Esophagus muscularis mucosa (tissue), 4 donors: ENCODE results near the gene HERPUD2.

ENCODE experiments used
- CTCF ChIP-seq, 3 experiments: fragments of 200-600 bp in 2 of 3; fragments of 450-650 bp in 1 of 3; sonication (generic) in 2 of 3; IDR thresholded peaks; one replicate each; pipeline ENCODE4 v1.5.1; 2017 to 2019; ENCODE audit warnings: antibody characterized with exemption in 3 of 3, mild to moderate bottlenecking in 2 of 3, moderate library complexity in 1 of 3
- EP300 ChIP-seq: sonication (generic); formaldehyde crosslinking; IDR thresholded peaks from one replicate; pipeline ENCODE4 v1.6.1; 2017; ENCODE audit warnings: antibody characterized with exemption
- POLR2A ChIP-seq: fragments of 450-650 bp; IDR thresholded peaks from one replicate; pipeline ENCODE4 v1.6.1; 2017; ENCODE audit warnings: antibody characterized with exemption, moderate library complexity, mild to moderate bottlenecking, low read depth
- POLR2AphosphoS5 ChIP-seq, 2 donors: sonication (generic); formaldehyde crosslinking; IDR thresholded peaks; one replicate each; pipeline ENCODE4 v1.6.1; 2017; ENCODE audit warnings: antibody characterized with exemption in 2 of 2

GRCh38 chr7:35731349-35731748 is 36.4 kb upstream of the HERPUD2 start:
- TF ChIP-seq CTCF (IDR thresholded peaks at IDR 0.05): no peak
- TF ChIP-seq POLR2AphosphoS5 (IDR thresholded peaks at IDR 0.05): no peak
- TF ChIP-seq EP300: no peak
- TF ChIP-seq POLR2A: no peak
